K562 (cell line): ENCODE results near the gene CLHC1. TPM values are rescaled to one million over a fixed set of nuclear protein-coding genes. Genes with fewer than 3 reads are reported as not detected.
A peak's percentile ranks its signal among the peaks of the same experiment; 100 is the strongest.

ENCODE experiments used
- EHMT2 ChIP-seq: fragments of 450-650 bp; IDR thresholded peaks from 2 replicates; pipeline ENCODE4 v1.6.1; 2018; ENCODE audit warnings: antibody characterized with exemption
- FOS ChIP-seq: IDR thresholded peaks from 3 replicates; pipeline ENCODE4 v1.6.1; 2011; ENCODE audit not compliant: insufficient read length; ENCODE audit errors: extremely low read depth
- HSF4 ChIP-seq: fragments of 250-450 bp; sonication (Bioruptor Pico); IDR thresholded peaks from 2 replicates; pipeline ENCODE4 v2.1.2; 2022; ENCODE audit warnings: mild to moderate bottlenecking, moderate library complexity, borderline replicate concordance
- SAFB ChIP-seq: fragments of 200-400 bp; formaldehyde crosslinking; IDR thresholded peaks from 2 replicates; pipeline ENCODE4 v1.6.1; 2017; ENCODE audit warnings: low read depth, low read length, borderline replicate concordance
- SPI1 ChIP-seq: IDR thresholded peaks from 2 replicates; pipeline ENCODE4 v1.6.1; 2011; ENCODE audit warnings: low read depth, low read length, control low read depth, borderline replicate concordance
- polyA plus RNA-seq, 8 experiments: library from polyadenylated mRNA; depleted of rRNA in 4 of 8; stranded (reverse) in 5 of 8; unstranded in 3 of 8; fragments of >200 nt; fragmentation: Nextera tagmentation in 2 of 8; fragmentation: Illumina TruSeq in 1 of 8; extraction: Ambion mirVana in 2 of 8; extraction: Trizol in 1 of 8; gene quantifications; 2 replicates each; pipeline versions ENCODE4 v1.2.1 to v1.2.3, GENCODE V29; 2011 to 2014; ENCODE audit warnings: inconsistent platforms in 1 of 8, missing spikeins in 1 of 8
- total RNA-seq, 7 experiments: library from RNA; depleted of rRNA in 6 of 7; stranded (reverse); fragments of >200 nt in 6 of 7; fragmentation: Illumina TruSeq in 2 of 7; extraction: Trizol in 2 of 7; gene quantifications; 2 replicates each; pipeline versions ENCODE4 v1.2.1 to v1.2.3, GENCODE V29; 2011 to 2021; ENCODE audit warnings: low replicate concordance in 1 of 7
- TF ChIP-seq, protein P1 (sequence below): fragments of 450-650 bp; IDR thresholded peaks from 2 replicates; pipeline ENCODE4 v1.7.0; 2016; ENCODE audit warnings: borderline replicate concordance

Gene CLHC1
- total and polyA plus RNA-seq, 9 of the 15 experiments (the other 6 are each of a cell fraction or from before 2014, with no cell fraction given), result 3.7 to 14.3 (median 8.6) TPM

DNA sequence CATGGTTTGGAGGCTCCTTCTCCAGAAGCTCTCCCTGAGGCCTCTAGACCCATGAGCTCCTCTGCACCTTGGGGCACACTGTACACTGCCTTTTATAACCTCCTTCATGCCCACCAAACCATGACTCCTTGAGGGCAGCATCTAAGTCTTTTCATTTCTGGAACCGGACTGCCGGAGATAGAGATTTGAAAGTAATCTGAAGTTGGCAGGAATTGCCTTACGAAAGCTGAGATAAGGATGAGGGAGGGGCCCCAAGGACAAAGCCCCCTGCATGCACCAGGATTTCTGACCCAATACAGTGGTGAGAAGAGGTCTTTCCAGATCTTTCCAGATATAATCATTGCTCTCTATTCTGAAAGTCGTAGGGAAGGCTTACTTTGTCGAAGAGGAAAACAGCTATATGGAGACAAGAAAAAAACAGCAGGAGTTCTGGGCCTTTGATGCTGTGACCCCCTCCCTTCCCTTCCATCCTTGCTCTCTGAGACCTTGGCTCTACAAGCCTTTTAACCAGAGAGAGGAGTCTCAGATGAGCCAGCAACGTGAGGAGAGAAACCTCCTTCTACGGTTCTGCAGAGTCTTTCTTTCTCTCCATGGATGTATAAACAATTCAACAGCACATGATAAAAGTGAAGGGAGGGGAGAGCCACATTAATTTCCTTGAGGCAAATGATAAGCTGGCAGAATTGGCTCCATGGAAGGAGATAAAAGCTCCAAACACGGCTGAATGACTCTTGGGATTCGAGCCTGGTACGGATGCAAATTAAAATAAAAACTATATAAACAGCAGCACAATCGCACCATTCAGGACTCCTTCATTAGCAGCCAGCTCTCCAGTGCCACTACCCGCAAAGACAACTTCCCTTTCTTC is 93.8 kb downstream of the CLHC1 start (continued):
- TF ChIP-seq HSF4 (CRISPR knock-in tag), result 0 out of 2 replicates have a peak, but pooled peaks have one; percentile 60
- no peak for TF ChIP-seq FOS
- no peak for TF ChIP-seq SPI1
- TF ChIP-seq SAFB, result no peak
- TF ChIP-seq EHMT2, result no peak
- TF ChIP-seq, protein P1, sequence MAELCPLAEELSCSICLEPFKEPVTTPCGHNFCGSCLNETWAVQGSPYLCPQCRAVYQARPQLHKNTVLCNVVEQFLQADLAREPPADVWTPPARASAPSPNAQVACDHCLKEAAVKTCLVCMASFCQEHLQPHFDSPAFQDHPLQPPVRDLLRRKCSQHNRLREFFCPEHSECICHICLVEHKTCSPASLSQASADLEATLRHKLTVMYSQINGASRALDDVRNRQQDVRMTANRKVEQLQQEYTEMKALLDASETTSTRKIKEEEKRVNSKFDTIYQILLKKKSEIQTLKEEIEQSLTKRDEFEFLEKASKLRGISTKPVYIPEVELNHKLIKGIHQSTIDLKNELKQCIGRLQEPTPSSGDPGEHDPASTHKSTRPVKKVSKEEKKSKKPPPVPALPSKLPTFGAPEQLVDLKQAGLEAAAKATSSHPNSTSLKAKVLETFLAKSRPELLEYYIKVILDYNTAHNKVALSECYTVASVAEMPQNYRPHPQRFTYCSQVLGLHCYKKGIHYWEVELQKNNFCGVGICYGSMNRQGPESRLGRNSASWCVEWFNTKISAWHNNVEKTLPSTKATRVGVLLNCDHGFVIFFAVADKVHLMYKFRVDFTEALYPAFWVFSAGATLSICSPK, result no peak
